A549 (cell line): Measurements from ENCODE around the gene SLC39A11.

Source experiments
- BHLHE40 ChIP-seq: IDR thresholded peaks from 2 replicates; pipeline ENCODE4 v1.6.1; 2012; ENCODE audit warnings: low read depth, low read length, inconsistent platforms
- CBX8 ChIP-seq: fragments of 200-600 bp; sonication (generic); IDR thresholded peaks from 2 replicates; pipeline ENCODE4 v1.6.1; 2016
- CTCF ChIP-seq: fragments of >200 bp; sonication (Bioruptor Twin); formaldehyde crosslinking; IDR thresholded peaks from 3 replicates; pipeline ENCODE4 v1.5.1; 2016
- ELK1 ChIP-seq: fragments of 150-350 bp; IDR thresholded peaks from 2 replicates; pipeline ENCODE4 v1.6.1; 2014; ENCODE audit warnings: low read depth, mild to moderate bottlenecking, low read length
- EP300 ChIP-seq, 2 experiments: fragments of >200 bp; sonication (Bioruptor Twin); formaldehyde crosslinking; IDR thresholded peaks; 2 replicates in 1 of 2; 3 replicates in 1 of 2; pipeline ENCODE4 v1.6.1; 2016 to 2017
- ESRRA ChIP-seq: fragments of 150-350 bp; IDR thresholded peaks from 2 replicates; pipeline ENCODE4 v1.6.1; 2014; ENCODE audit warnings: mild to moderate bottlenecking, low read length, borderline replicate concordance
- POLR2A ChIP-seq: IDR thresholded peaks from 2 replicates; pipeline ENCODE4 v1.6.1; 2012; ENCODE audit warnings: mild to moderate bottlenecking, low read length
- POLR2AphosphoS2 ChIP-seq: conservative IDR thresholded peaks from 2 replicates; pipeline ENCODE4 v1.6.1; 2012; ENCODE audit warnings: low read length, improper control_type of control experiment, inconsistent platforms
- RCOR1 ChIP-seq: fragments of 150-350 bp; IDR thresholded peaks from 2 replicates; pipeline ENCODE4 v1.6.1; 2014; ENCODE audit warnings: antibody characterized with exemption, low read length, low read depth
- TFCP2L1 ChIP-seq: fragments of 250-450 bp; sonication (Bioruptor Pico); IDR thresholded peaks from 2 replicates; pipeline ENCODE4 v1.5.0; 2021; ENCODE audit warnings: mild to moderate bottlenecking

GRCh38 chr17:72802726-72803125 lies 289.8 kb downstream of the SLC39A11 start:
- TF ChIP-seq TFCP2L1 (CRISPR knock-in tag) (no peak), ESRRA (no peak), POLR2AphosphoS2 (no peak), RCOR1 (no peak), CTCF (no peak), POLR2A (no peak), BHLHE40 (no peak), CBX8 (no peak), ELK1 (no peak), EP300 (IDR thresholded peaks at IDR 0.05) (no peak)
